ENCODE measurements around the gene ANKRD13B.

The ANKRD13B gene

GRCh38 chr17:29624586-29624985, 31.7 kb downstream of the ANKRD13B start:
- ATAC-seq = no peak; the same call in 2 of the 3 replicates
- peak; percentile 11; the same call in 1 of the 2 replicates for TF ChIP-seq TCF4 (CRISPR knock-in tag; IDR thresholded peaks at IDR 0.05; ENCODE audit: borderline replicate concordance)
- no peak for TF ChIP-seq TOX (CRISPR knock-in tag; IDR thresholded peaks at IDR 0.05; ENCODE audit: borderline replicate concordance)

- TF ChIP-seq PPARA (CRISPR knock-in tag; IDR thresholded peaks at IDR 0.05; ENCODE audit: borderline replicate concordance) = no peak
- no peak for TF ChIP-seq TCF4 (CRISPR knock-in tag; IDR thresholded peaks at IDR 0.05; ENCODE audit: borderline replicate concordance)
- TF ChIP-seq POU6F1 (CRISPR knock-in tag; IDR thresholded peaks at IDR 0.05; ENCODE audit: borderline replicate concordance, low read depth) = no peak
- TF ChIP-seq ZNF565 (CRISPR knock-in tag; conservative IDR thresholded peaks at IDR 0.05; ENCODE audit: low read depth) = no peak
- no peak for TF ChIP-seq CSDC2 (CRISPR knock-in tag; IDR thresholded peaks at IDR 0.05)
- TF ChIP-seq ISL1 (CRISPR knock-in tag; IDR thresholded peaks at IDR 0.05) = no peak
- no peak for TF ChIP-seq ZNF70 (CRISPR knock-in tag; IDR thresholded peaks at IDR 0.05)
- no peak for TF ChIP-seq OSR1 (CRISPR knock-in tag; IDR thresholded peaks at IDR 0.05)
- no peak for TF ChIP-seq ZNF8 (CRISPR knock-in tag; IDR thresholded peaks at IDR 0.05)
- no peak for TF ChIP-seq ZC3H10 (CRISPR knock-in tag; IDR thresholded peaks at IDR 0.05)
- TF ChIP-seq SNAI2 (CRISPR knock-in tag; IDR thresholded peaks at IDR 0.05) = no peak
- no peak for TF ChIP-seq CREB5 (CRISPR knock-in tag; IDR thresholded peaks at IDR 0.05; ENCODE audit: low read depth)
- TF ChIP-seq ZFP30 (CRISPR knock-in tag; IDR thresholded peaks at IDR 0.05) = no peak
Measured at GRCh38 chr17:29625037-29625750, 32.3 kb downstream of the ANKRD13B start.

GRCh38 chr17:29627951-29628350, 35.0 kb downstream of the ANKRD13B start:
- TF ChIP-seq ZC3H10 (CRISPR knock-in tag; IDR thresholded peaks at IDR 0.05) (no peak), CREB5 (CRISPR knock-in tag; IDR thresholded peaks at IDR 0.05; ENCODE audit: low read depth) (no peak), TCF4 (CRISPR knock-in tag; IDR thresholded peaks at IDR 0.05; ENCODE audit: borderline replicate concordance) (no peak)
- no peak for ATAC-seq

More at GRCh38 chr17:29625037-29625750, 32.3 kb downstream of the ANKRD13B start:
- ATAC-seq = peak; percentile 48

- ATAC-seq = no peak
- TF ChIP-seq PATZ1 (CRISPR knock-in tag; IDR thresholded peaks at IDR 0.05; ENCODE audit: borderline replicate concordance) (no peak), TSHZ2 (CRISPR knock-in tag; IDR thresholded peaks at IDR 0.05) (no peak), POU6F1 (CRISPR knock-in tag; IDR thresholded peaks at IDR 0.05; ENCODE audit: borderline replicate concordance, low read depth) (no peak), ZC3H10 (CRISPR knock-in tag; IDR thresholded peaks at IDR 0.05) (no peak), TCF4 (CRISPR knock-in tag; IDR thresholded peaks at IDR 0.05; ENCODE audit: borderline replicate concordance) (no peak), ZNF70 (CRISPR knock-in tag; IDR thresholded peaks at IDR 0.05) (no peak), BACH2 (CRISPR knock-in tag; IDR thresholded peaks at IDR 0.05; ENCODE audit: borderline replicate concordance) (no peak), TOX (CRISPR knock-in tag; IDR thresholded peaks at IDR 0.05; ENCODE audit: borderline replicate concordance) (no peak), ESRRG (CRISPR knock-in tag; IDR thresholded peaks at IDR 0.05) (no peak), PPARA (CRISPR knock-in tag; IDR thresholded peaks at IDR 0.05; ENCODE audit: borderline replicate concordance) (no peak), ZFP30 (CRISPR knock-in tag; IDR thresholded peaks at IDR 0.05) (no peak), CSDC2 (CRISPR knock-in tag; IDR thresholded peaks at IDR 0.05) (no peak), ZNF565 (CRISPR knock-in tag; conservative IDR thresholded peaks at IDR 0.05; ENCODE audit: low read depth) (no peak), CSRNP3 (CRISPR knock-in tag; IDR thresholded peaks at IDR 0.05) (no peak), OSR1 (CRISPR knock-in tag; IDR thresholded peaks at IDR 0.05) (no peak), ISL1 (CRISPR knock-in tag; IDR thresholded peaks at IDR 0.05) (no peak), CREB5 (CRISPR knock-in tag; IDR thresholded peaks at IDR 0.05; ENCODE audit: low read depth) (no peak)
Measured at GRCh38 chr17:29628644-29629043, 35.7 kb downstream of the ANKRD13B start.

Data from SK-N-SH treated with all-trans-retinoic acid at 6 μM for 48 hours (cell line).